Endothelial cell (in vitro differentiated cells): ENCODE data around the gene NDUFS7. TPM values are rescaled to one million over a fixed set of nuclear protein-coding genes. Genes with fewer than 3 reads are reported as not detected.

Source experiments
- DNase-seq: peaks from one replicate; pipeline ENCODE4 v3.0.0; 2021; ENCODE audit warnings: low spot score
- H3K27ac Mint-ChIP-seq: one replicate; pipeline ENCODE4 v1.8.0; 2021; ENCODE audit warnings: mixed read lengths, inconsistent platforms; ENCODE audit not compliant: unreplicated experiment
- H3K27me3 Mint-ChIP-seq: one replicate; pipeline ENCODE4 v1.8.0; 2021; ENCODE audit warnings: mild to moderate bottlenecking, moderate library complexity, mixed read lengths, inconsistent platforms; ENCODE audit not compliant: unreplicated experiment
- H3K36me3 Mint-ChIP-seq: one replicate; pipeline ENCODE4 v1.8.0; 2021; ENCODE audit warnings: mild to moderate bottlenecking, low read depth, mixed read lengths, inconsistent platforms; ENCODE audit not compliant: unreplicated experiment
- H3K4me1 Mint-ChIP-seq: one replicate; pipeline ENCODE4 v1.8.0; 2021; ENCODE audit warnings: mild to moderate bottlenecking, mixed read lengths, inconsistent platforms; ENCODE audit not compliant: unreplicated experiment
- H3K4me3 Mint-ChIP-seq: one replicate; pipeline ENCODE4 v1.8.0; 2021; ENCODE audit warnings: mild to moderate bottlenecking, mixed read lengths, inconsistent platforms; ENCODE audit not compliant: unreplicated experiment
- H3K9me3 Mint-ChIP-seq: one replicate; pipeline ENCODE4 v1.8.0; 2021; ENCODE audit warnings: mixed read lengths, inconsistent platforms; ENCODE audit not compliant: unreplicated experiment
- CTCF ChIP-seq: fragments of 200-600 bp; sonication (generic); IDR thresholded peaks from one replicate; pipeline ENCODE4 v1.5.0; 2021; ENCODE audit warnings: antibody characterized with exemption; ENCODE audit not compliant: unreplicated experiment
- total RNA-seq: library from RNA; stranded (reverse); fragmentation: NEBNext Ultra II Directional; extraction: Animal tissue kit (Norgen Biotek cat#: 25700); gene quantifications from one replicate; pipeline ENCODE4 v1.2.1, GENCODE V29; 2021; ENCODE audit not compliant: unreplicated experiment

NDUFS7 gene
- total RNA-seq, 1 donor from 2014 or later: 84.0 TPM

- H3K4me1 Mint-ChIP-seq: no peaks in the 10 kb centered on the region
- H3K36me3 Mint-ChIP-seq: peaks cover 25% of the 10 kb centered on the region
- H3K27ac Mint-ChIP-seq: no peak overlapping the region
- H3K9me3 Mint-ChIP-seq: no peaks in the 10 kb centered on the region
- no peak overlapping the region for H3K4me3 Mint-ChIP-seq
- peaks cover 9% of the 10 kb centered on the region for H3K27me3 Mint-ChIP-seq
- TF ChIP-seq CTCF: no peak
- DNase-seq: no peak
These were observed 43.7 kb downstream of the NDUFS7 start for GRCh38 chr19:1427221-1427920.

- Mint-ChIP-seq H3K27ac (no peak overlapping the region), H3K36me3 (peaks cover 13% of the 10 kb centered on the region), H3K9me3 (no peaks in the 10 kb centered on the region), H3K27me3 (peaks cover 7% of the 10 kb centered on the region), H3K4me1 (no peaks in the 10 kb centered on the region), H3K4me3 (no peak overlapping the region)
- no peak for TF ChIP-seq CTCF
- no peak for DNase-seq
These were observed 45.2 kb downstream of the NDUFS7 start for GRCh38 chr19:1428738-1429391.

GRCh38 chr19:1429750-1430149 lies 46.0 kb downstream of the NDUFS7 start:
- peak overlapping the region; percentile 42 for H3K27ac Mint-ChIP-seq
- peaks cover 13% of the 10 kb centered on the region for H3K36me3 Mint-ChIP-seq
- TF ChIP-seq CTCF: no peak
- DNase-seq: no peak
- H3K4me1 Mint-ChIP-seq: no peaks in the 10 kb centered on the region
- H3K9me3 Mint-ChIP-seq: no peaks in the 10 kb centered on the region
- no peak overlapping the region for H3K4me3 Mint-ChIP-seq
- peaks cover 7% of the 10 kb centered on the region for H3K27me3 Mint-ChIP-seq

GRCh38 chr19:1430246-1430645 lies 46.5 kb downstream of the NDUFS7 start:
- Mint-ChIP-seq H3K4me3 (no peak overlapping the region), H3K27ac (no peak overlapping the region), H3K4me1 (no peaks in the 10 kb centered on the region), H3K9me3 (no peaks in the 10 kb centered on the region), H3K36me3 (peaks cover 12% of the 10 kb centered on the region), H3K27me3 (peaks cover 7% of the 10 kb centered on the region)
- TF ChIP-seq CTCF: no peak
- DNase-seq: no peak
